Stimulated activated CD4-positive, alpha-beta T cell treated with anti-CD3 and anti-CD28 coated beads, Interleukin-12 subunit alpha, Interleukin-12 subunit beta, amount 100 ng/mL, for 24 hours (primary cell): ENCODE data around the gene PEX26.
"Not testable (repeated sequence)": the region's sequence is repeated elsewhere in the genome, so short reads cannot be mapped to it uniquely, and the experiment has no call there.

Source experiments
- DNase-seq, 2 experiments: peaks; one replicate each; pipeline ENCODE4 v3.0.0-alpha.2; 2020; ENCODE audit warnings: low read depth in 2 of 2

PEX26 gene

GRCh38 chr22:18096823-18097222 lies 19.0 kb downstream of the PEX26 start:
- no peak for DNase-seq

DNA sequence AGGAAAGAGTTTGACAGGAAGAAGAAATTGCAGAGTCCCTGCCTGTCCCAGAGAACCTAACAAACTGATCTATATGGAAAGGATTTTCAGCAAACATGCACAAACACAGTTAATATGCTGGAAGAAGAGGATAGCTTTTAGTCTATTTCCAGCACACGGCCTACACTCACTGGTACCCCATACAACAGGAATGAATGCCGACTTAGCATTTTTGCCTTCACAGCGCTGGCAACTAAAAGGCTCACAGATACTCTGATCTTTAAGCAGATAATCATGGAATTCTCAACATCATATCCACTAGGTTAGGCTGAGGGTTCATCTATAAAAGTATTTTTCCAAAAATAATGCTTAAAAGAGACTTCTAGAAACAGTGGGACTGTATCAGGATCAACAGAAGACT lies 23.0 kb downstream of the PEX26 start:
- no peak for DNase-seq

- no peak for DNase-seq
Measured at GRCh38 chr22:18101536-18101935, 23.7 kb downstream of the PEX26 start.

GRCh38 chr22:18103527-18104269 lies 25.9 kb downstream of the PEX26 start:
- no peak for DNase-seq

- no peak for DNase-seq
Measured at GRCh38 chr22:18104566-18104965, 26.8 kb downstream of the PEX26 start.

- DNase-seq = not testable (repeated sequence)
Measured at GRCh38 chr22:18105981-18106380, 28.2 kb downstream of the PEX26 start.

GRCh38 chr22:18106550-18107341 lies 29.0 kb downstream of the PEX26 start:
- peak in 1 of 2 experiments; percentile 31 for DNase-seq

DNA sequence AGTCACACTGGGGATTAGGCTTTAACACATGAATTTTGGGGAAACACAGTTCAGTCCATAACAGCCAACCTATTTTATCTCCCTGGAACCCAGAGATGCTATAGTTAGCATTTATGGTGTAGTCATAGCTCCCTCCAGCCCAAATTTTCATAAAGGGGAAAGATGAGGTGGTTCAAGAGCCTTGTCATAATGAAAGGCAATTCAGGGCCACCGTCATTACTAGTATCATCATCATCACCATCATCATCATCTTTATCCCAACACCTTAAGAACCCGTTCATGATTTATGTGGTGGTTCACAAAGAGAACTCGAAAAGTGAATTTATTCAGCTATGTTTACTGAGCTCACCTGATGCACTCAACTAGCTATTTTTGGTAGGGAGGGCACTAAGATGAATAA lies 30.4 kb downstream of the PEX26 start:
- DNase-seq = no peak

DNA sequence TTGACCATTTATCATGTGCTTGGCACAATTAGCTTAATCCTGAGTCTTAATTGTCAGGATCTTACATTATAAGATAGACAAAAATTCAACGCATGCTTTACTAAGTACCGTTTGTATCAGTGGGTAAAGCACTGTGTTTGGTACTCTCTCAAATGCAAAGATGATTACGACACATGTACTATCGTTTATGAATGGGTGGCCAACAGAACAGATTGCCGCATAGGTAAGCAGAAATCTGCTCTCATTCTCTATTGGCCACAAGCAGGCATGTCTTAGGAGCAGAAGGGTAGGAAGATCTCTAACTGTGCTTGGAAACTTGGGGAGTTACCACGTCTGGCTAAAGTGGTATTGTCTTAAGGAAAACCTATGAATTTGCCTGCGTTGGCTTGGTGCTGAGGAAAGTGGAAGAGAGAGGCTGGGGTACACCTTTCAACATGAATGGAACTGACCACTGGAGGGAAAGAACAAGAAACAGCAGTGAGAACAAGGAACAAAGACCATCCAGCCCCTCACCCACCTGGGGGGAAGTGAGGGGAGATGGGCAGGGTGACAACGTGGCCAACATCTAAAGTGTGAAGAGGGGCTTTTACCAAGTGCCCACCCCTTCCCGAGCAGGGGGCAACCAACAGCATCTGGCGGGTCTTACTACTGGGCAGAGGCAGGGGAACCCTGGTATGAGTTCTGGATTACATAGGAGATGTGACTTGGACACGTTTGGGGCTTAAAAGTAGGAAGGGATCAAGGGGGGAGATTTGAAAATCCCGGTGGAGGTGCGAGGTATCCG lies 31.8 kb downstream of the PEX26 start:
- no peak for DNase-seq

DNA sequence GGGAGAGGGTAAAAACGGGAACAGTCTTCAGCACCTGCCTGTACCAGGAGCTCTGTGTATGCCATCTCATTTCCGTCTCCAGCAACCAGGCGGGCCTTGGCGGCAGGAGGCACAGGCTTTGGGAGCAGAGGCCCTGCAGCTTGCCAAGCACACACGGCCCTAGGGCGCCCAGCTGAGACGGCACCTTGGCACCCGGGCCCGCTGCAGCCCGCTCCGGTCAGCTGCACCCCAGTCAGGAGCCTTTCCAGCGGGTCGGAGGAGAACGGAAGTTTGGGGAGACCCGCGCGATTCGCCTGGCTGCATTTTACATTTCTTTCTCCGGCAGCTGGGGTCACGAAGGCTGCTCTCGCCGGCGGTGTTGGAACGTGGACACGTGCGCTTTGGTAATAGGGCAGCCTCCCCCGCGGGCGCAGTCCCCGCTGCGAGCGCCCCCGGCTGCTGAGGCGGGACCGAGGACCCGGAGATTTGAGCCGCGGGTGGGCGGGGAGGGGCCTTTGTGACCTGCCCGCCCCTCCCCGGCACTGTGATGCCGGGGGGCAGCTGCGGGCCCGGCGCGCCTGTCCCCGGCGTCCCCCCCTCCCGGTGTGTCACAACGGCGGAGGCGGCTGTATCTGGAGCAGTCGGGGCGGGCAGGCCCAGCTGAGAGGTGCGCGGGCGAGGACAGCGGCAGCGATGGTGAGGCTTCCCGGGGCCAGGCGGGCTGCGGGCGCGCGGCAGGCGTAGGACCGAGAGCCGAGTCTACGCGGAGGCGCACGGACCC lies 32.6 kb downstream of the PEX26 start, which contains the start of gene TUBA8:
TSS of gene TUBA8 (plus strand) at position 616 of the 760 bp plus-strand sequence. CDS start at position 673, 57 bp downstream.
- no peak for DNase-seq

DNA sequence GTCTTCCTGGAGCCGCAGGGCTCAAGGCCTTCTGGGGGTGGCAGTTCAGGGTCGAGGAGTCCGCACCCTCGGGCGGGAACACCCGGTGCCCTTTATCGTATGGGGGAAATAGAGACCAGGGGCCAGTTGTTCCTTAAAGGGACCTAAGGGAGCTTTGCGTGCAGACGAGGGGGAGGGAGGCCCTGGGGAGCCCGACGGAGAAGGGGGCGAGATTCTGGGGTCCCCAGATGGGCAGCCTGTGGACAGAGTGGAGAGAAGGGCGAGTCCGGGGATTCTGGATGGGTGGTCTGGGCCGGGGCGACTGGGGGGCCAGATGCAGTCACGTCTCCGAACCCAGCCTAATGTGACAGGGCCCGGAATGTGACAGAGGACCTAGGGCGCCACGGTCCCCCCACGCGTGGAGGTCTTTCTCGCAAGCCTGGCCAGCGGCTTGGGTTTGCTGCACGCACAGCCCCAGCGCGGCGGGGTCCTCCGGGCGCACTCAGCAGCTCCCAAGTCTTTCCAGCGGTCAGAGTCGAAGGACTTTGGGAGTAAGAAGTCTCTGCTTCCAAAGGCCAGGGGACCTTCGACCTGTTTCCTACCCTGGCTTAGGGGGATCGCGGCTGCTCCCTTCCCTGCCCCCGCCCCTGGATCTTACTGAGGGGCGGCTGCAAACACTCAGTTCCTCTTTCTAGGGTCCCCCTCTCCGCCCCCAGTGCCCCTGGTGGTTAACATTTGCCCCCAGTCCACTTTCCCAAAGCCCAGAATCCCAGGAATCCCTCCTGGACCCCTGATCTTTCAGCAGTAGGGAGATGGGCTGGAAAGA lies 33.4 kb downstream of the PEX26 start:
- DNase-seq = no peak

DNA sequence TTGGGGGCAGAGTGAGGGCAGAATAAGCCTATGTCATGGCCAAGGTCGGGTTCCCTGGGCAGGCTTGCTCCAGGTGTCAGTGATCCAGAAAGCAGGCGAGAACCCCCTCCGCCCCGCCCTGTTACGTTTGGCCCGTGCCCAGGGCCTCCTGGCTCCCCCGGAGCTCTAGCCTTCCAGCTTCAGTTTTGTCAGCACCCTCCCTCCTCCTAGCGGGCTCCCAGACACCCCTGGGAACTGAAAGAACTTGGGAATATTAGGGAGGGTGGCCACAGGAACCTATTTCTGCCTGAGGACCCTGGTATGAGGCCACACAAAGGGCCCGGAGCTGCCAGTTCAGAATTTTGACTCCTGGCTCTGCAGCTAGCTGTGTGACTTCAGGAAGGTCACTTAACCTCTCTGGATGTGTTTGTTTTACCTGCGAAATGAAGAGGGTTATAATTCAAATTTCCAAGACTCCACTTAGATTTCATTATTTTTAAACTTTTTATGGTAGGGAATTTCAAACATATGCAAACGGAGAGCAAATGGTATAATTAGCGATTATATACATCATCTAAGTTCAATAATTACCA lies 34.1 kb downstream of the PEX26 start:
- DNase-seq = no peak

DNA sequence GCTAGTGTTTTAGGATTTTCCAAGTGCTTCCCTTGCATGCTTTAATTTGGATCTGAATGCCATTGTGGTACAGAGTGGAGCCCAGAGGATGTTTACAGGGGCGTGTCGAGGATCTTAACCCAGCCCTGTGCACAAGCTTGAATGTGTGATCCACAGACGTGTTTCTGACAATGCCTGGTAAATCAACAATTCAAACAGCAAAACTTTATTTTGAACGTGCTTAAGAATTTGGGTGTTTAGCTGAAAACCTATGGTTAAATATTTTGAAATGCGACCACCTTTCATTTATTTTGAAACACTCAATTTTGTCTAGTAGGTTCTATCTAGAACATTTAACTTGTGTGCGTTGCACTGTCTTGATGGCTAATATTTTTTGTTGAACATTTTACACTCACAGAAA lies 34.6 kb downstream of the PEX26 start:
- DNase-seq = no peak

DNA sequence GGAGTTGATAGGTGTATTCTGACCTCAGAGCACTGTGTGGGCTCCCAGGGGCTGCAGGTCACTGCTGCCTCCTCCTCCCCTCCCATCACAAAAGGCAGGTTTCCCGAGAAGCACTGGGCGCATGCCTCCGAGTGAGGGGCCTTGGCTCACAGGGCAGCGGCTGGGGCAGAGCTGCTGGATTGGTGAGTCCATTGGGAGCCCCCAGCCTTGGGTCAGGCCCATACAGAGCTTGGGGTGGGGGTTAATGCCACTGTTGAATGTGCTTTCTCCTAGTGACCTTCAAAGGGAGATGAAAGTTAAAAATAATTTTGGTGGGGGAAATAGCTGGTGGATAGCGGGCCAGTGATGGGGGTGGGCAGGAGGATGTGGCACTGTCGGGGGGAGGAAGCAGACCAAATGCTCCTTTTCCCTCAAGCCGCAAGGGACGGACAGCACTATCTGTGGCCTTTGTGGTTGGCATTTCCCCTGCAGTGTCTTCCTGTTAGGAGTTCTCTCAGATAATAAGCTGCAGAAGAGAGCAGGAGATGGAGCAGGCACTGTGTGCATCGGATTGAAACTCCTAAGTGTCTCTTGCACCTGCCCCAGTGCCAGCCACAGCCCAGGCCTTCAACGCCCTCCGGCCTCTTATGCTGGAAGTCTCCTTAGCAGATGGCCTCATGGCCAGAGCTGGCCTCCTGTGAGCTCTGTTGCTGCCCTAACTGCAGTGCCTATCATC lies 36.0 kb downstream of the PEX26 start:
- DNase-seq = no peak

GRCh38 chr22:18114495-18114894 lies 36.7 kb downstream of the PEX26 start:
- DNase-seq = no peak

GRCh38 chr22:18114976-18115652 lies 37.3 kb downstream of the PEX26 start:
- DNase-seq = no peak

GRCh38 chr22:18115906-18116371 lies 38.1 kb downstream of the PEX26 start:
- no peak for DNase-seq

DNA sequence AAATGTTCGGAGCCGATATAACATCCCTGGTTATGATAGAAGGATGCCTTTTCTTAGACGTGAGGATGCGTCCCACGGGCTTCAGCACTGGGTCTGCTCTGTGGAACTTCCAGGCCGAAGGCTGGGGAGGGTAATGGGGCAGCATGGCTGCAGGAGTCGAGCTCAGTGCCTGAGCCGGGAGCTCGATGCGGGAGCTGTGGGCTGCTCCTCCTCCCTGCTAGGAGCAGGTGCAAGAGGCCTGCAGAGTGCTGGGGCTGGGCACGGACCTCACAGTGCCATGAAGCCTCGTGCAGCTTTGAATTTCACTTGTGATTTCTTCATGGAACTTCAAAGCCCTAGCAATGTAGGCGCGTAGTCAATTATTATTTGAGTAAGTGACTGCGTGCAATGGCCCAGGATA lies 38.8 kb downstream of the PEX26 start:
- DNase-seq = no peak

GRCh38 chr22:18118345-18118915 lies 40.6 kb downstream of the PEX26 start:
- DNase-seq = no peak
